Measurements from ENCODE around the gene RASGEF1C. TPM values are rescaled to one million over a fixed set of nuclear protein-coding genes. Genes with fewer than 3 reads are reported as not detected.

RASGEF1C gene
- total and polyA plus RNA-seq, 7 donors, result 0.35 to 4.2 (median 1.1) TPM; not detected in 2

- no peaks in the 10 kb centered on the region for H3K27me3 ChIP-seq
- DNase-seq, result no peak
- intact Hi-C loops (cut with DNase I), result no loop called here
- no peak overlapping the region for H3K4me3 ChIP-seq
- no peaks in the 10 kb centered on the region for H3K4me1 ChIP-seq
- WGBS, 2 donors, result 94% methylated on average over 11 of the region's 11 CpGs
- H3K36me3 ChIP-seq, result no peaks in the 10 kb centered on the region
- no peak overlapping the region for H3K27ac ChIP-seq
- TF ChIP-seq CTCF (IDR thresholded peaks at IDR 0.05), result no peak
- no peak for TF ChIP-seq EP300 (IDR thresholded peaks at IDR 0.05)
- TF ChIP-seq POLR2A (IDR thresholded peaks at IDR 0.05), result no peak
- no peak for TF ChIP-seq POLR2AphosphoS5 (IDR thresholded peaks at IDR 0.05)
- no peaks in the 10 kb centered on the region for H3K9me3 ChIP-seq
Observed at GRCh38 chr5:180097163-180097894, 111.7 kb downstream of the RASGEF1C start.

DNA sequence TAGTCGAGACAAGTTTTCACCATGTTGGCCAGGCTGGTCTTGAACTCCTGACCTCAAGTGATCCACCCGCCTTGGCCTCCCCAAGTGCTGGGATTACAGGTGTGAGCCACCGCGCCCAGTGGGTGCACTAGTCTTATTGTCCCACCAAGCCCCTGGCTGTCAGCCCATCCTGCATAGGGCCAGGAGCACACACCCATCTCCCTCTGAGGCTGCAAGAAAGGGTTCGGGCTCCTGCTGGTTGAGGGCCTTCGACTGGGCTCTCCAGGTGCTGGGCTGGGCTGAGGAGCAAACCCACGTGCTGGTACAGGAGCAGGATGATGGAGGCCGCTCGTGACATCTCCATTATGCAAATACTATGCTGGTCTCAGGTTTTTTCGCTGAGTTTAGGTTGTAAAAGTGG, 112.4 kb downstream of the RASGEF1C start:
- no peaks in the 10 kb centered on the region for H3K4me1 ChIP-seq
- H3K27me3 ChIP-seq, result no peaks in the 10 kb centered on the region
- H3K4me3 ChIP-seq, result no peak overlapping the region
- no peaks in the 10 kb centered on the region for H3K36me3 ChIP-seq
- DNase-seq, result no peak
- H3K9me3 ChIP-seq, result no peaks in the 10 kb centered on the region
- intact Hi-C loops (cut with DNase I), result no loop called here
- WGBS, 2 donors, result 86 to 87% methylated on average over 10 of the region's 10 CpGs
- no peak overlapping the region for H3K27ac ChIP-seq
- TF ChIP-seq EP300 (IDR thresholded peaks at IDR 0.05) (no peak), POLR2AphosphoS5 (IDR thresholded peaks at IDR 0.05) (no peak), CTCF (IDR thresholded peaks at IDR 0.05) (no peak), POLR2A (IDR thresholded peaks at IDR 0.05) (no peak)

DNA sequence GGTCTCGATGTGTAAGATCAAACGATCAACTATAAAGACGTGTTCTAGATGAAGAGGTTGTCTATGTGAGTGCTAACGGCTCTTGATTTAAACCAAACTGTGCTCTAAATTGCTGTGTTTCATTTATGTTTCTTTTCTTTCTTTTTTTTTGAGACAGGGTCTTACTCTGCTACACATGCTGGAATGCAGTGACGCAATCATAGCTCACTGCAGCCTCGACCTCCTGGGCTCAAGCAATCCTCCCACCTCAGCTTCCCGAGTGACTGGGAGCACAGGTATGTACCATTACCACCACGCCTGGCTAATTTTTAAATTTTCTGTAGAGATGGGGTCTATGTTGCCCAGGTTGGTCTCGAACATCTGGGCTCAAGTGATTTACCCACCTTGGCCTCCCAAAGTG, 113.5 kb downstream of the RASGEF1C start:
- Histone ChIP-seq H3K27me3 (no peaks in the 10 kb centered on the region), H3K9me3 (no peaks in the 10 kb centered on the region), H3K36me3 (no peaks in the 10 kb centered on the region), H3K27ac (no peak overlapping the region), H3K4me1 (peaks cover 0 to 8% (median 4%) of the 10 kb centered on the region in 4 donors), H3K4me3 (no peak overlapping the region)
- DNase-seq, result no peak
- 83 to 86% methylated on average over 9 of the region's 9 CpGs for WGBS, 2 donors
- TF ChIP-seq EP300 (IDR thresholded peaks at IDR 0.05) (no peak), POLR2A (IDR thresholded peaks at IDR 0.05) (no peak), CTCF (IDR thresholded peaks at IDR 0.05) (no peak), POLR2AphosphoS5 (IDR thresholded peaks at IDR 0.05) (no peak)
- intact Hi-C loops (cut with DNase I), result no loop called here

DNA sequence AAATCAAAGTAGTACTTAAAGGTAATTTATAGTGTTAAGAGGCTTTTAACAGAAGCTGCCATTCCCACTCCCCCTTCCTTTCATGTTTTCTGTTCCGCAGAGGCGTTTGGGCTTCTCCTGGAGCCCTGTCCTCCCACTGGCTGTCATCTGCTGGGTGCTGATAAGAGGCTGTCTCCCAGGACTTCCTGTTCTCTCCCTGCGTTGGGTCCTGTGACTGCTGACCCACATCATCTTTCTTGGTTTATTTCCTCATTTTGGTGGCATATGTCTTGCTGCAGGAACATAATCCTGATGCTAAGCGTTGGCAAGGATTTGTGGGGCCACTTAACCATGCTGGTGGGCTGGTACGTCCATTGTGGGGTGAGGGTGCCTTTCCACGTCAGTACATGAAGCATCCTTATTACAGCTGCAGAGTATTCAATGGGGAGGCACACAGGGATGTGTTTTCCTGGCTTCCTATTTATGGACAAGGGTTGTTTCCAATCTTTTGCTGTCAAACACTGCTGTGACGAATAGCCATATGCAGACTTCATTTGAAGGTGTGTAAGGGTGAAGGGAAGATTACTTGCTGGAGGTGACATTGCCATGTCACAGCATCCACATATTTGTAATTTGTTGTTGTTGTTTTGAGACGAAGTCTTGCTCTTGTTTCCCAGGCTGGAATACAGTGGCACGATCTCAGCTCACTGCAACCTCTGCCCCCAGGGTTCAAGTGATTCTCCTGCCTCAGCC, 115.2 kb downstream of the RASGEF1C start:
- TF ChIP-seq POLR2A (IDR thresholded peaks at IDR 0.05) (no peak), EP300 (IDR thresholded peaks at IDR 0.05) (no peak), CTCF (IDR thresholded peaks at IDR 0.05) (no peak), POLR2AphosphoS5 (IDR thresholded peaks at IDR 0.05) (no peak)
- WGBS, 2 donors, result 60 to 75% methylated on average over 9 of the region's 9 CpGs

More for the DNA sequence above, 115.2 kb downstream of the RASGEF1C start:
- Histone ChIP-seq H3K36me3 (no peaks in the 10 kb centered on the region), H3K27ac (no peak overlapping the region), H3K9me3 (no peaks in the 10 kb centered on the region), H3K4me3 (no peak overlapping the region), H3K4me1 (peaks cover 0 to 9% (median 7%) of the 10 kb centered on the region in 4 donors), H3K27me3 (no peaks in the 10 kb centered on the region)
- intact Hi-C loops (cut with DNase I), result no loop called here
- DNase-seq, result no peak
